Fibroblast of lung (primary cell): ENCODE results near the gene RTN4RL2. TPM values are rescaled to one million over a fixed set of nuclear protein-coding genes. Genes with fewer than 3 reads are reported as not detected.

Experiments
- DNase-seq, 2 donors: peaks; one replicate each; pipeline versions ENCODE4 v3.0.0 to v3.0.0-alpha.2; 2010; ENCODE audit warnings: low read depth in 2 of 2
- H2AFZ ChIP-seq: 2 replicates; pipeline ENCODE4 v1.5.1; 2012; ENCODE audit warnings: low read length, control low read depth, inconsistent platforms
- H3K27ac ChIP-seq: 2 replicates; pipeline ENCODE4 v1.5.1; 2011; ENCODE audit warnings: low read length, control low read depth; ENCODE audit not compliant: insufficient read depth
- H3K27me3 ChIP-seq: 2 replicates; pipeline ENCODE4 v1.5.1; 2011; ENCODE audit warnings: mild to moderate bottlenecking, low read length; ENCODE audit not compliant: control insufficient read depth, insufficient read depth
- H3K36me3 ChIP-seq: 2 replicates; pipeline ENCODE4 v1.5.1; 2011; ENCODE audit warnings: low read length; ENCODE audit not compliant: control insufficient read depth, insufficient read depth
- H3K4me1 ChIP-seq: 2 replicates; pipeline ENCODE4 v1.5.1; 2011; ENCODE audit warnings: low read length; ENCODE audit not compliant: control insufficient read depth, insufficient read depth; ENCODE audit errors: extremely low read depth
- H3K4me2 ChIP-seq: 2 replicates; pipeline ENCODE4 v1.5.1; 2011; ENCODE audit warnings: low read length, control low read depth; ENCODE audit not compliant: insufficient read depth; ENCODE audit errors: extremely low read depth
- H3K4me3 ChIP-seq, 4 experiments: fragments of 200-600 bp in 1 of 4; sonication (generic) in 1 of 4; replicated peaks in 1 of 4; 2 replicates each; pipeline ENCODE4 v1.5.1; 2011 to 2016; ENCODE audit warnings: low read length in 4 of 4, low read depth in 3 of 4, mild to moderate bottlenecking in 3 of 4, control low read depth in 2 of 4, inconsistent platforms in 1 of 4, mixed read lengths in 1 of 4; ENCODE audit not compliant: insufficient read depth in 1 of 4; ENCODE audit errors: control extremely low read depth in 1 of 4
- H3K79me2 ChIP-seq: 2 replicates; pipeline ENCODE4 v1.5.1; 2012; ENCODE audit warnings: mild to moderate bottlenecking, low read length, inconsistent platforms; ENCODE audit not compliant: control insufficient read depth, insufficient read depth
- H3K9ac ChIP-seq: 2 replicates; pipeline ENCODE4 v1.5.1; 2011; ENCODE audit warnings: mild to moderate bottlenecking, low read length, control low read depth; ENCODE audit not compliant: insufficient read depth
- H3K9me3 ChIP-seq: 2 replicates; pipeline ENCODE4 v1.5.1; 2012; ENCODE audit warnings: low read depth, low read length; ENCODE audit not compliant: control insufficient read depth, insufficient read depth
- H4K20me1 ChIP-seq: 2 replicates; pipeline ENCODE4 v1.5.1; 2011; ENCODE audit warnings: low read length; ENCODE audit not compliant: control insufficient read depth, insufficient read depth; ENCODE audit errors: extremely low read depth
- EZH2 ChIP-seq: IDR thresholded peaks from 2 replicates; pipeline ENCODE4 v1.5.1; 2012; ENCODE audit warnings: low read length, control low read depth, mild to moderate bottlenecking; ENCODE audit errors: missing control alignments
- polyA plus RNA-seq, 2 donors: library from polyadenylated mRNA; depleted of rRNA in 1 of 2; stranded (reverse) in 1 of 2; unstranded in 1 of 2; fragments of >200 nt; gene quantifications; 2 replicates each; pipeline ENCODE4 v1.2.1, GENCODE V29; 2011 to 2012; ENCODE audit warnings: missing spikeins in 1 of 2
- total RNA-seq: library from RNA; depleted of rRNA; stranded (reverse); fragments of >200 nt; gene quantifications from 2 replicates; pipeline ENCODE4 v1.2.1, GENCODE V29; 2014
- TF ChIP-seq, protein P1 (sequence below), 2 donors: IDR thresholded peaks in 1 of 2; conservative IDR thresholded peaks in 1 of 2; 1 replicate in 1 of 2; 2 replicates in 1 of 2; pipeline ENCODE4 v1.5.1; 2011 to 2012; ENCODE audit warnings: low read length in 2 of 2, control low read depth in 1 of 2, inconsistent platforms in 1 of 2, low read depth in 1 of 2, mild to moderate bottlenecking in 1 of 2

Gene RTN4RL2
- total and polyA plus RNA-seq, 2 donors (not counting 1 experiment from before 2014, with no cell fraction given) = 0.17 to 0.27 TPM

DNA sequence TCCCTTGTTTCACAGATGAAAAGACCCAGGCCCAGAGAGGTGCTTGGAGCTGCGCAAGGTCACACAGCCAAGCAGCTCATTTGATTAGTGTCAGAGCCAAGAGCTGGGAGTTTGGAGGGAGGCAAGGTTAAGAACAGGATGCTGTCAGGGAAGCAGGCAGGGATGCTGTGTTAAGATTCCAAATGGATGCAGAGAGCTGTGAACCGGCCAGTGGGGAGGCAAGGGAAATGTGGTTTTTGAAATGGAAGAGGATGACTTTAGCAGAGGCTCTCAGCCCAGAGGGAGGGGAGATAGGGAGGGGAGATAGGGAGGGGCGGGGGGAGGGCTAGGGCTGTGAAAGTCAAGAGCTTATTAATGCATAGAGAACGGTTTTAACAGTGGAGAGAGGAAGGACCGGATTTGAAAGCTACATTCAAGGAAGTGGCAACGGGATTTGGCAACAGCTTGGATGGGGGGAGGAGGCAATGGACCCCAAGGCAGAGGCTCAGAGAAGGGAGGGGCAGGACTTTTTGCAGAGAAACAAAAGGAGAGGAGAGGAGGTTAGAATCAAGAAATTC is 13.0 kb downstream of the RTN4RL2 start:
- H3K9me3 ChIP-seq = no peaks in the 10 kb centered on the region
- no peak overlapping the region for H3K27ac ChIP-seq
- no peak overlapping the region for H3K4me2 ChIP-seq
- no peak overlapping the region for H2AFZ ChIP-seq
- H3K27me3 ChIP-seq = peaks cover 11% of the 10 kb centered on the region
- no peak overlapping the region for H3K9ac ChIP-seq
- peaks cover 4% of the 10 kb centered on the region for H3K4me1 ChIP-seq
- no peak for DNase-seq
- H3K79me2 ChIP-seq = no peaks in the 10 kb centered on the region
- H3K4me3 ChIP-seq = no peak overlapping the region
- H4K20me1 ChIP-seq = no peaks in the 10 kb centered on the region
- no peaks in the 10 kb centered on the region for H3K36me3 ChIP-seq
- TF ChIP-seq EZH2 = no peak
- TF ChIP-seq, protein P1, sequence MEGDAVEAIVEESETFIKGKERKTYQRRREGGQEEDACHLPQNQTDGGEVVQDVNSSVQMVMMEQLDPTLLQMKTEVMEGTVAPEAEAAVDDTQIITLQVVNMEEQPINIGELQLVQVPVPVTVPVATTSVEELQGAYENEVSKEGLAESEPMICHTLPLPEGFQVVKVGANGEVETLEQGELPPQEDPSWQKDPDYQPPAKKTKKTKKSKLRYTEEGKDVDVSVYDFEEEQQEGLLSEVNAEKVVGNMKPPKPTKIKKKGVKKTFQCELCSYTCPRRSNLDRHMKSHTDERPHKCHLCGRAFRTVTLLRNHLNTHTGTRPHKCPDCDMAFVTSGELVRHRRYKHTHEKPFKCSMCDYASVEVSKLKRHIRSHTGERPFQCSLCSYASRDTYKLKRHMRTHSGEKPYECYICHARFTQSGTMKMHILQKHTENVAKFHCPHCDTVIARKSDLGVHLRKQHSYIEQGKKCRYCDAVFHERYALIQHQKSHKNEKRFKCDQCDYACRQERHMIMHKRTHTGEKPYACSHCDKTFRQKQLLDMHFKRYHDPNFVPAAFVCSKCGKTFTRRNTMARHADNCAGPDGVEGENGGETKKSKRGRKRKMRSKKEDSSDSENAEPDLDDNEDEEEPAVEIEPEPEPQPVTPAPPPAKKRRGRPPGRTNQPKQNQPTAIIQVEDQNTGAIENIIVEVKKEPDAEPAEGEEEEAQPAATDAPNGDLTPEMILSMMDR (conservative IDR thresholded peaks at IDR 0.05 in 1 of 2, IDR thresholded peaks at IDR 0.05 in 1 of 2; ENCODE audit: low read depth in 1 of 2, low read length in 2 of 2) = no peak

DNA sequence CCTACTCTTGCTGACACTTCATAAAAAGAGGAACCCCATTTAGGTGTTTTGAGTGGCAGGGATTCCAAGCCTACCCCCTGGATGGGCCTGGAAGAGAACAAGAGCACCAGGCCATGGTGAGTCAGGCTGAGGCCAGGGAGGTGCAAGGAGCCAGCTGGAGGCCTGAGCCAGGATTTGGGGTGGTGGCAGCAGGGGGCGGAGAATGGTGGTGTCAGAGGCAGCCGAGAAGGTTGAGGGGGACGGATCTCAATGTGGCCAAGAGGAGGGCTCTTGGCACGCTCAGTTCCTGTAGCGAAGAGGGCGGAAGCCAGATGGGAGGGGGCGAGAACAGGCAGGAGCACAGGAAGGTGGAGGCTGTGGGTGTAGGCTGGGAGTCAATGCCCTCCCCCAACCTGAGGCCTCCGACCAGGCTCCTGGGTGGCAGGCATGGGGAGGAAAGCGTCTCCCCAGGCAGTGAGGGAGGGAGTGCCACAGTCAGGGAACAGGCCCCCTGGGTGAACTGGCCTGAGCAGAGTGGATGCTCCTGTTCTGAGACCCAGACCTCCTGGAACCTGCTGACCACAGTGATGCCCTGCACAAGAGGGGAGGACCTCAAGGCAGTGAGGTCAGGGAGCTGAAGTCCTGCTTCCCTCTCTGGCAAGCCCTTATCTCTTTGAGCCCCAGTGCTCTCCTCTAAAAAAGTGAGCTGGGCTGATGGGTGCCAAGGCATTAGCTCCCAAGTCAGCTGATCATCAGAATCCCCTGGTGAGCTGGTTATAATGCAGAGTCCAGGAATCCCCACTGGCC is 13.9 kb downstream of the RTN4RL2 start:
- no peak overlapping the region for H3K9ac ChIP-seq
- TF ChIP-seq, protein P1 (conservative IDR thresholded peaks at IDR 0.05 in 1 of 2, IDR thresholded peaks at IDR 0.05 in 1 of 2; ENCODE audit: low read depth in 1 of 2, low read length in 2 of 2) = no peak
- TF ChIP-seq EZH2 = no peak
- H4K20me1 ChIP-seq = no peaks in the 10 kb centered on the region
- no peaks in the 10 kb centered on the region for H3K36me3 ChIP-seq
- peaks cover 4% of the 10 kb centered on the region for H3K4me1 ChIP-seq
- no peak overlapping the region for H3K27ac ChIP-seq
- no peaks in the 10 kb centered on the region for H3K79me2 ChIP-seq
- peak in 1 of 2 donors; percentile 37 for DNase-seq
- H3K4me3 ChIP-seq = no peak overlapping the region
- H2AFZ ChIP-seq = no peak overlapping the region
- no peak overlapping the region for H3K4me2 ChIP-seq
- H3K27me3 ChIP-seq = peaks cover 11% of the 10 kb centered on the region
- H3K9me3 ChIP-seq = no peaks in the 10 kb centered on the region

DNA sequence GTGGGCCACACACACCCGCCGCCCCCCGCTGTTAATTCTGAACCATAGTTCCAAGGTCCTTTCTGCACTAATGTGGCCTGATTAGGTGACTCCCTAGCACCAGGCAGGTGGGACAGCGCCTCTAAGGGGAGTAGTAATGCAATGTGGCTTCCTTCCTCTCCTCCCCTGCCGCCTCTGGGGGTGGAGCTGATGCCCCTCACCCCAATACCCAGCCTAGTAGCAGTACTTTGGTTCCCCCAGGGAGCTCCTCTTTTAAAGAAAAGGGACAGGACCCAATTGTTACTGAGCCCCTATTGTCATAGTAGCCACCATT is 14.4 kb downstream of the RTN4RL2 start:
- TF ChIP-seq, protein P1 (conservative IDR thresholded peaks at IDR 0.05 in 1 of 2, IDR thresholded peaks at IDR 0.05 in 1 of 2; ENCODE audit: low read depth in 1 of 2, low read length in 2 of 2) = no peak
- no peak for TF ChIP-seq EZH2
- H3K36me3 ChIP-seq = no peaks in the 10 kb centered on the region
- H3K9ac ChIP-seq = no peak overlapping the region
- no peak overlapping the region for H3K4me2 ChIP-seq
- H4K20me1 ChIP-seq = no peaks in the 10 kb centered on the region
- peaks cover 11% of the 10 kb centered on the region for H3K27me3 ChIP-seq
- H3K79me2 ChIP-seq = no peaks in the 10 kb centered on the region
- H3K4me1 ChIP-seq = peaks cover 4% of the 10 kb centered on the region
- H3K27ac ChIP-seq = no peak overlapping the region
- no peak for DNase-seq
- no peak overlapping the region for H2AFZ ChIP-seq
- H3K9me3 ChIP-seq = no peaks in the 10 kb centered on the region
- H3K4me3 ChIP-seq = no peak overlapping the region
